NT2/D1 (cell line): ENCODE results near the gene PLXNA2.

ENCODE experiments used
- SUZ12 ChIP-seq: IDR thresholded peaks from 2 replicates; pipeline ENCODE4 v1.6.1; 2011; ENCODE audit not compliant: insufficient read length, insufficient read depth; ENCODE audit errors: extremely low read depth
- ZNF274 ChIP-seq: IDR thresholded peaks from 2 replicates; pipeline ENCODE4 v1.6.1; 2011; ENCODE audit warnings: mild to moderate bottlenecking, low read depth, low read length

DNA sequence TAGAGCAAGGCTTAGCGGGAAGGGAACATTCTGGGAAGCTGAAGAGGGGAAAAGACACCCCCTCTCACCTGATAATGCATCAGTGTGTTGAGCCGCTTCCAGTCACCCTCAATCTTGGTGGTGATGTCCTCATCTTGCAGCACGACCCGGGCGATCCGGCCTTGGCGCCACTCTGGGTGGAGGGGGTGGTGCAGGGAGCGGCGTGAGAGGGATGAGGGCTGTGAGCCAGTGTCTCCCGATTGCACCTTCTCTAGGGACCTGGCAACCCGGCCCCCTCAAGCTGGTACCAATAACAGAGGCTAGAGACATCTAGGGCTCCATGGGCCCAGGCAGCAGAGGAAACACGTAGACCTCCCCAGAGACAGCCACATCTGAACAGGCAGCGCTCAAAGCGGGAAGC is 205.9 kb downstream of the PLXNA2 start:
- TF ChIP-seq SUZ12 (no peak), ZNF274 (no peak)
